Glutamatergic neuron (in vitro differentiated cells): ENCODE results near the gene TATDN3. TPM values are rescaled to one million over a fixed set of nuclear protein-coding genes. Genes with fewer than 3 reads are reported as not detected.

Experiments
- DNase-seq: peaks from one replicate; pipeline ENCODE4 v3.0.0; 2022
- H3K27ac Mint-ChIP-seq: one replicate; pipeline ENCODE4 v1.8.0; 2020; ENCODE audit warnings: mild to moderate bottlenecking, mixed read lengths, inconsistent platforms; ENCODE audit not compliant: unreplicated experiment
- H3K27me3 Mint-ChIP-seq: one replicate; pipeline ENCODE4 v1.8.0; 2020; ENCODE audit warnings: mild to moderate bottlenecking, moderate library complexity, mixed read lengths, inconsistent platforms; ENCODE audit not compliant: unreplicated experiment
- H3K36me3 Mint-ChIP-seq: one replicate; pipeline ENCODE4 v1.8.0; 2020; ENCODE audit warnings: mild to moderate bottlenecking, mixed read lengths, inconsistent platforms; ENCODE audit not compliant: unreplicated experiment
- H3K4me1 Mint-ChIP-seq: one replicate; pipeline ENCODE4 v1.8.0; 2020; ENCODE audit warnings: mild to moderate bottlenecking, low read depth, mixed read lengths, inconsistent platforms; ENCODE audit not compliant: unreplicated experiment
- H3K4me3 Mint-ChIP-seq: one replicate; pipeline ENCODE4 v1.8.0; 2020; ENCODE audit warnings: mild to moderate bottlenecking, mixed read lengths, inconsistent platforms; ENCODE audit not compliant: unreplicated experiment
- H3K9me3 Mint-ChIP-seq: one replicate; pipeline ENCODE4 v1.8.0; 2020; ENCODE audit warnings: mild to moderate bottlenecking, moderate library complexity, mixed read lengths, inconsistent platforms; ENCODE audit not compliant: unreplicated experiment
- CTCF ChIP-seq: fragments of 200-600 bp; sonication (generic); IDR thresholded peaks from one replicate; pipeline ENCODE4 v1.5.0; 2021; ENCODE audit not compliant: partially characterized antibody, unreplicated experiment
- total RNA-seq: library from RNA; stranded (reverse); fragmentation: NEBNext Ultra II Directional; extraction: Animal tissue kit (Norgen Biotek cat#: 25700); gene quantifications from one replicate; pipeline ENCODE4 v1.2.1, GENCODE V29; 2021; ENCODE audit not compliant: unreplicated experiment

TATDN3 gene
- total RNA-seq, 1 donor from 2014 or later = 15.8 TPM

GRCh38 chr1:212749821-212750535 is 41.7 kb upstream of the TATDN3 start:
- H3K4me3 Mint-ChIP-seq = no peak overlapping the region
- no peaks in the 10 kb centered on the region for H3K27me3 Mint-ChIP-seq
- peaks cover 4% of the 10 kb centered on the region for H3K4me1 Mint-ChIP-seq
- no peaks in the 10 kb centered on the region for H3K9me3 Mint-ChIP-seq
- TF ChIP-seq CTCF = peak; percentile 84
- no peak for DNase-seq
- no peak overlapping the region for H3K27ac Mint-ChIP-seq
- H3K36me3 Mint-ChIP-seq = no peaks in the 10 kb centered on the region

- no peak for TF ChIP-seq CTCF
- peaks cover 5% of the 10 kb centered on the region for H3K4me1 Mint-ChIP-seq
These were observed 39.3 kb upstream of the TATDN3 start for GRCh38 chr1:212752252-212752933.

GRCh38 chr1:212752934-212753497 is 38.7 kb upstream of the TATDN3 start:
- TF ChIP-seq CTCF = no peak
- no peak for DNase-seq
- Mint-ChIP-seq H3K4me1 (peaks cover 5% of the 10 kb centered on the region), H3K27me3 (no peaks in the 10 kb centered on the region), H3K36me3 (no peaks in the 10 kb centered on the region), H3K4me3 (no peak overlapping the region), H3K9me3 (no peaks in the 10 kb centered on the region), H3K27ac (no peak overlapping the region)

More at GRCh38 chr1:212752252-212752933, 39.3 kb upstream of the TATDN3 start:
- Mint-ChIP-seq H3K4me3 (no peak overlapping the region), H3K9me3 (no peaks in the 10 kb centered on the region), H3K36me3 (no peaks in the 10 kb centered on the region), H3K27me3 (no peaks in the 10 kb centered on the region), H3K27ac (no peak overlapping the region)
- no peak for DNase-seq

GRCh38 chr1:212753749-212754148 is 37.9 kb upstream of the TATDN3 start:
- H3K4me1 Mint-ChIP-seq = peaks cover 5% of the 10 kb centered on the region
- no peaks in the 10 kb centered on the region for H3K36me3 Mint-ChIP-seq
- TF ChIP-seq CTCF = no peak
- H3K9me3 Mint-ChIP-seq = no peaks in the 10 kb centered on the region
- DNase-seq = no peak
- H3K27ac Mint-ChIP-seq = no peak overlapping the region
- no peaks in the 10 kb centered on the region for H3K27me3 Mint-ChIP-seq
- no peak overlapping the region for H3K4me3 Mint-ChIP-seq

GRCh38 chr1:212754193-212754592 is 37.5 kb upstream of the TATDN3 start:
- Mint-ChIP-seq H3K27ac (no peak overlapping the region), H3K27me3 (no peaks in the 10 kb centered on the region), H3K9me3 (no peaks in the 10 kb centered on the region), H3K4me1 (peaks cover 5% of the 10 kb centered on the region), H3K36me3 (peaks cover 2% of the 10 kb centered on the region), H3K4me3 (no peak overlapping the region)
- no peak for DNase-seq
- no peak for TF ChIP-seq CTCF
